SW480 (cell line): ENCODE results near the gene PFDN1.
A peak's percentile ranks its signal among the peaks of the same experiment; 100 is the strongest.

Source experiments
- DNase-seq: peaks from one replicate; pipeline ENCODE4 v3.0.0-alpha.2; 2016; ENCODE audit warnings: low spot score

PFDN1 gene

DNA sequence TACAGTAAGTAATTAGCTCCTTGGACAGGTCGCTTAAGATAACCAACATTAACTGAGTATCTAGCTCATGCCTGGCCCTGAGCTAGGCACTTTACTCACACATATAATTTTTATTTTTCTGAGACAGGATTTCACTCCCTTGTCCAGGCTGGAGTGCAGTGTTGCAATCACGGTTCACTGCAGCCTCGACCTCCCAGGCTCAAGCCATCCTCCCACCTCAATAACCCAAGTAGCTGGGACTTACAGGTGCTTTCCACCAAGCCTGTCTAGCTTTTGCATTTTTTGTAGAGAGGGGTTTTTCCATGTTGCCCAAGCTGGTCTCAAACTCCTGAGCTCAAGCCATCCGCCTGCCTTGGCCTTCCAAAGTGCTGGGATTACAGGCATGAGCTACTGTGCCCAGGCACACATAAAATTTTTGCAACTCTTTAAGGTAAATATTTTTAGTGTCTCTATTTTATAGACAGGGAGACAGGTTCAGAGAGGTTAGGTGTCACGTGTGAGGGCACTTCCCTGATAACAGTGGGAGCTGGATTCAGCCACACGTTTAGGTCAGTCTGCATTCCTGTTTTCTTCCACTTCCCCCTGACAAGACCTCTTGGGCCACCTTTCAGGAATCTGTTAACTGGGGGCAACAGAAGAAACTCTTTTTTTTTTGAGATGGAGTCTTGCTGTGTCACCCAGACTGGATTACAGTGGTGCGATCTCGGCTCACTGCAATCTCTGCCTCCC lies 25.3 kb upstream of the PFDN1 start:
- no peak for DNase-seq

DNA sequence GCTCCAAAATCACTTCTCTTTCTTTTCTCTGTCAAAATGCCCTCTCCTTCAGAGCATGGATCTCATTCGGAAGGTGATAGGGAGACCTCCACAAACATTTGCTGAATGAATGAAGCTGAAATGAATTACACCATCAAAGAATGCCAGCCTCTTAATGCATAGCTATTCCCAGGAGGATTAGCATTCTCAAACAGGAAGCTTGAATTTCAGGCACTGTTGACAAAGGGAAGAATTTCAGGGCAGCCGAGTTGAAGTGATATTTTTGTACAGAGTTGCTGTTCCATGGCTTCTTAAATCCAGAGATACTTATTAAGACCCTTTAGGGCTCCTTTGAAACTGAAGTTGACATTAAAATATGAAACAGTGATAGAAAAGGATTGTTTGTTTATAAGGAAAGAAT lies 24.7 kb upstream of the PFDN1 start:
- no peak for DNase-seq

- no peak for DNase-seq
Observed at GRCh38 chr5:140325486-140325885, 22.6 kb upstream of the PFDN1 start.

GRCh38 chr5:140324617-140325241 lies 21.8 kb upstream of the PFDN1 start:
- DNase-seq = no peak

GRCh38 chr5:140324041-140324600 lies 21.2 kb upstream of the PFDN1 start:
- DNase-seq = no peak

- DNase-seq = peak; percentile 62
Observed at GRCh38 chr5:140322751-140323731, 20.1 kb upstream of the PFDN1 start.

GRCh38 chr5:140321796-140322195 lies 18.9 kb upstream of the PFDN1 start:
- no peak for DNase-seq

GRCh38 chr5:140319833-140320232 lies 16.9 kb upstream of the PFDN1 start:
- DNase-seq = no peak

DNA sequence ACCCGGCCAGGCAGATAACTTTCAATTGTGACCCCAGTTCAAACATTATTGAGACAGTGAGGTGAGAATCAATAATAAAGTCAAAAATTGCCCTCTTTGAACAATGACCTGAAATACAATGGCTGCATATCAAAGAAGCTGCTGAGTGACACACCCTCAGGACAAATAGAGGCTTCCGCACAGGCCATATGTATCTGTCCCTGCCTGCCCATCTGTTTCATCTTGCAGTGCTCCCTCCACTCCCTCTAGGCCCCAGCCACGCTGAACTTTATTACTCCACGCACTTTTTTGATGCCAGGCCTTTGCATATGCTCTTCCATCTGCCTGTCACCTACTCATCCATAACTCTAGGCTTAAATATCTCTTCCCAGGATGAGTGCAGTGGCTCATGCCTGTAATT lies 15.9 kb upstream of the PFDN1 start:
- DNase-seq = peak; percentile 42

DNA sequence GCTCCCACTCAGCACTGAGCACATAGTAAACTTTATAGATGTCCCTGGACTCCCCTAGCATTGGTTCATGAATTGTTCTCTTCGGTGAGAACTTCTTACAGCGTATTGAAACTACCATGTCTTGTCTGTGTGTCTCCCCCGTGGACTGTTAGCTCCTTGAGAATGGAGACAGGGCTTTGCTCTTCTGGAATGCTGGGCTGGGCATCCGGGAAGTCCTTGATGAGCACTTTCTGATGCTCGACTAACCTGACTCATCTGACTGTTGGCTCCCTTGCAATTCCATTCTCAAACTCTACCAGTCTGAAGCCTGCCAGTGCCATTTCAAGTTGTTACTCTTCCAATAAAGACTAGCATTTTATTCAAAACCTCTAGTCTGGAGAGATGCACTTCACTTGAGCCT lies 15.0 kb upstream of the PFDN1 start:
- peak; percentile 29 for DNase-seq

- DNase-seq = no peak
Observed at GRCh38 chr5:140312791-140313189, 9.9 kb upstream of the PFDN1 start.

GRCh38 chr5:140312067-140312790 lies 9.3 kb upstream of the PFDN1 start:
- DNase-seq = peak; percentile 39

GRCh38 chr5:140311011-140311467 lies 8.1 kb upstream of the PFDN1 start:
- peak; percentile 55 for DNase-seq

GRCh38 chr5:140310434-140310833 lies 7.5 kb upstream of the PFDN1 start:
- no peak for DNase-seq

GRCh38 chr5:140309706-140310249 lies 6.9 kb upstream of the PFDN1 start:
- no peak for DNase-seq

GRCh38 chr5:140305471-140305870 lies 2.6 kb upstream of the PFDN1 start:
- no peak for DNase-seq

- DNase-seq = no peak
Observed at GRCh38 chr5:140303966-140304365, 1.1 kb upstream of the PFDN1 start.

- DNase-seq = no peak
Observed at GRCh38 chr5:140301136-140301535, 1.8 kb downstream of the PFDN1 start.

DNA sequence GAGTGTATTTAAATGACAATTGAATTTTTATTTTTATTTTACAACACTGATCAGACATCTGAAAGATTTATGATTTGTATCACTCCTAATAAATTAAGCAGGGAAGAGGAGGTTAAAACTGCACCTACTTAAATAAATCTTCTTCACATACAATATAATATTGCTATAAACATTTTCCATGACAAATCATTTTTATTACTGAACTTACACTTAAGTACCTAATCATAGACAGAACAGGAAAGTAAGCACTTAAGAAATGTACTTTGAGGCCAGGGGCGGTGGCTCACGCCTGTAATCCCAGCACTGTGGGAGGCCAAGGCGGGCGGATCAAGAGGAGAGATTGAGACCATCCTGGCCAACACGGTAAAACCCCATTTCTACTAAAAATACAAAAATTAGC lies 3.8 kb downstream of the PFDN1 start:
- no peak for DNase-seq

- DNase-seq = no peak
Observed at GRCh38 chr5:140298183-140298601, 4.7 kb downstream of the PFDN1 start.

GRCh38 chr5:140297283-140297682 lies 5.6 kb downstream of the PFDN1 start:
- DNase-seq = no peak
